ENCODE results near the gene FOXO3. TPM values are rescaled to one million over a fixed set of nuclear protein-coding genes. Genes with fewer than 3 reads are reported as not detected.

FOXO3 gene
- total RNA-seq, 4 donors from 2014 or later, result 110 to 176 (median 139) TPM

GRCh38 chr6:108592371-108593337, 31.9 kb downstream of the FOXO3 start:
- no peak overlapping the region for H3K4me3 ChIP-seq (ENCODE audit: low read depth, poor library complexity, severe bottlenecking)
- DNase-seq (ENCODE audit: low spot score in 2 of 2), result peak in 1 of 2 donors; percentile 86
- intact Hi-C loops (cut with DNase I; ENCODE audit: low total_unique reads), result no loop called here
- TF ChIP-seq CTCF (IDR thresholded peaks at IDR 0.05) (no peak), POLR2A (IDR thresholded peaks at IDR 0.05) (no peak)
- 34 to 46% methylated on average over 10 of the region's 10 CpGs for WGBS, 2 donors

- H3K4me3 ChIP-seq (ENCODE audit: low read depth, poor library complexity, severe bottlenecking), result no peak overlapping the region
- TF ChIP-seq CTCF (IDR thresholded peaks at IDR 0.05) (no peak), POLR2A (IDR thresholded peaks at IDR 0.05) (no peak)
- WGBS, 2 donors, result 57 to 64% methylated on average over 1 of the region's 1 CpG
- intact Hi-C loops (cut with DNase I; ENCODE audit: low total_unique reads), result no loop called here
- DNase-seq (ENCODE audit: low spot score in 2 of 2), result no peak
Observed at GRCh38 chr6:108594151-108594550, 33.4 kb downstream of the FOXO3 start.

GRCh38 chr6:108594640-108595039, 33.9 kb downstream of the FOXO3 start:
- H3K4me3 ChIP-seq (ENCODE audit: low read depth, poor library complexity, severe bottlenecking), result no peak overlapping the region
- DNase-seq (ENCODE audit: low spot score in 2 of 2), result no peak
- intact Hi-C loops (cut with DNase I; ENCODE audit: low total_unique reads), result no loop called here
- no peak for TF ChIP-seq CTCF (IDR thresholded peaks at IDR 0.05)
- 51 to 61% methylated on average over 4 of the region's 4 CpGs for WGBS, 2 donors

- TF ChIP-seq CTCF (IDR thresholded peaks at IDR 0.05) (no peak), POLR2A (IDR thresholded peaks at IDR 0.05) (no peak)
- no peak for DNase-seq (ENCODE audit: low spot score in 2 of 2)
- intact Hi-C loops (cut with DNase I; ENCODE audit: low total_unique reads), result no loop called here
- H3K4me3 ChIP-seq (ENCODE audit: low read depth, poor library complexity, severe bottlenecking), result no peak overlapping the region
Observed at GRCh38 chr6:108596956-108597355, 36.2 kb downstream of the FOXO3 start.

- TF ChIP-seq CTCF (IDR thresholded peaks at IDR 0.05) (no peak), POLR2A (IDR thresholded peaks at IDR 0.05) (no peak)
- no peak overlapping the region for H3K4me3 ChIP-seq (ENCODE audit: low read depth, poor library complexity, severe bottlenecking)
- no peak for DNase-seq (ENCODE audit: low spot score in 2 of 2)
- WGBS, 2 donors, result 73 to 78% methylated on average over 5 of the region's 5 CpGs
- intact Hi-C loops (cut with DNase I; ENCODE audit: low total_unique reads), result no loop called here
Observed at GRCh38 chr6:108597572-108598304, 37.0 kb downstream of the FOXO3 start.

All from lower leg skin (tissue), 4 donors.